ENCODE measurements around the gene TNFRSF13B. TPM values are rescaled to one million over a fixed set of nuclear protein-coding genes. Genes with fewer than 3 reads are reported as not detected.

TNFRSF13B gene
- total RNA-seq, 1 experiment from 2014 or later: not detected

DNA sequence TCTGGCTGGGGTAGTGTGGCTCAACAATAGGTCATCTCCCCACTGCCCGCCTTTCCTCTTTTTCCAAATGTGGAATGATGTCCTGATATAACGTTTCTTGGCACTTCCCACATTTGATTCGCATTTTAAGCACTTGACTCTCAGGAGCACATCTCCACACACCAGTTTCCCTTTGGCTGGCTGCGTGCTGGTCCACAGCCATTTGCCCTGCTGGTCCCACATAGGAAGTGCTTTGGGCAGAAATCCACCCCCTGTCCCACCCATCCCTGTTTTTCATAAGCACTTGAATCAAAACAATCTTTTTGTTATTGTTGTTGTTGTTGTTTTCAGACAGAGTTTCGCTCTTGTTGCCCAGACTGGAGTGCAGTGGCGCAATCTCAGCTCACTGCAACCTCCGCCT, 24.0 kb upstream of the TNFRSF13B start:
- no peaks in the 10 kb centered on the region for H3K27me3 Mint-ChIP-seq (ENCODE audit: unreplicated experiment)
- TF ChIP-seq, protein P1, sequence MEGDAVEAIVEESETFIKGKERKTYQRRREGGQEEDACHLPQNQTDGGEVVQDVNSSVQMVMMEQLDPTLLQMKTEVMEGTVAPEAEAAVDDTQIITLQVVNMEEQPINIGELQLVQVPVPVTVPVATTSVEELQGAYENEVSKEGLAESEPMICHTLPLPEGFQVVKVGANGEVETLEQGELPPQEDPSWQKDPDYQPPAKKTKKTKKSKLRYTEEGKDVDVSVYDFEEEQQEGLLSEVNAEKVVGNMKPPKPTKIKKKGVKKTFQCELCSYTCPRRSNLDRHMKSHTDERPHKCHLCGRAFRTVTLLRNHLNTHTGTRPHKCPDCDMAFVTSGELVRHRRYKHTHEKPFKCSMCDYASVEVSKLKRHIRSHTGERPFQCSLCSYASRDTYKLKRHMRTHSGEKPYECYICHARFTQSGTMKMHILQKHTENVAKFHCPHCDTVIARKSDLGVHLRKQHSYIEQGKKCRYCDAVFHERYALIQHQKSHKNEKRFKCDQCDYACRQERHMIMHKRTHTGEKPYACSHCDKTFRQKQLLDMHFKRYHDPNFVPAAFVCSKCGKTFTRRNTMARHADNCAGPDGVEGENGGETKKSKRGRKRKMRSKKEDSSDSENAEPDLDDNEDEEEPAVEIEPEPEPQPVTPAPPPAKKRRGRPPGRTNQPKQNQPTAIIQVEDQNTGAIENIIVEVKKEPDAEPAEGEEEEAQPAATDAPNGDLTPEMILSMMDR (IDR thresholded peaks at IDR 0.05; ENCODE audit: unreplicated experiment): no peak
- intact Hi-C loops (cut with micrococcal nuclease; ENCODE audit: unreplicated experiment): loop anchor here (5.0 kb wide), 1 partner anchor 316 kb away; no protein-coding TSS in a partner anchor
- H3K4me1 Mint-ChIP-seq (ENCODE audit: low read depth, unreplicated experiment): no peaks in the 10 kb centered on the region
- no peak overlapping the region for H3K27ac Mint-ChIP-seq (ENCODE audit: unreplicated experiment)
- H3K4me3 Mint-ChIP-seq (ENCODE audit: low read depth, unreplicated experiment): no peak overlapping the region
- CTCF ChIA-PET: no interaction called here
- H3K36me3 Mint-ChIP-seq (ENCODE audit: insufficient read depth, unreplicated experiment): no peaks in the 10 kb centered on the region
- peaks cover 2% of the 10 kb centered on the region for H3K9me3 Mint-ChIP-seq (ENCODE audit: low read depth, unreplicated experiment)
- no peak for DNase-seq
- BruUV-seq (replicated peaks): no TSS peak

DNA sequence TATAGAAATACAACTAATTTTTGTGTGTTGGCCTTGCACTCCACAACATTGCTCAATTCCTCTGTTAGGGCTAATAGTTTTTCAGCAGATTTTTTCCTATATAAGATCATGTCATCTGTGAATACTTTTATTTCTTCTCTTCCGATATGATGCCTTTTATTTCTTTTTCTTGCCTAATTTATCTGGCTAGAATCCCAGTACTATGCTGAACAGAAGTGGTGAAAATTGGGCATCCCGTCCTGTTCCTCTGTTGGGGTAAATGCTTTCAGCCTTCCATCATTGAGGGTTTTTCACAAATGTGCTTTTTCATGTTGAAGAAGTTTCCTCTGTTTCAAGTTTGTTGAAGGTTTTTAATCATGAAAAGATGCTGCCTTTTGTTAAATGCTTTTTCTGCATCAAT, 22.7 kb upstream of the TNFRSF13B start:
- DNase-seq: no peak
- Mint-ChIP-seq H3K36me3 (ENCODE audit: insufficient read depth, unreplicated experiment) (no peaks in the 10 kb centered on the region), H3K27ac (ENCODE audit: unreplicated experiment) (no peak overlapping the region), H3K27me3 (ENCODE audit: unreplicated experiment) (no peaks in the 10 kb centered on the region), H3K9me3 (ENCODE audit: low read depth, unreplicated experiment) (peaks cover 2% of the 10 kb centered on the region), H3K4me3 (ENCODE audit: low read depth, unreplicated experiment) (no peak overlapping the region), H3K4me1 (ENCODE audit: low read depth, unreplicated experiment) (peaks cover 1% of the 10 kb centered on the region)
- CTCF ChIA-PET: no interaction called here
- intact Hi-C loops (cut with micrococcal nuclease; ENCODE audit: unreplicated experiment): loop anchor here (5.0 kb wide), 1 partner anchor 318 kb away; no protein-coding TSS in a partner anchor
- BruUV-seq (replicated peaks): no TSS peak
- TF ChIP-seq, protein P1 (IDR thresholded peaks at IDR 0.05; ENCODE audit: unreplicated experiment): no peak

GRCh38 chr17:16991349-16992009, 19.6 kb upstream of the TNFRSF13B start:
- H3K4me3 Mint-ChIP-seq (ENCODE audit: low read depth, unreplicated experiment): no peak overlapping the region
- CTCF ChIA-PET: interaction anchor here (0.6 to 1.0 kb wide), 7 partner anchors 27 to 484 kb away, joined by 3 to 8 read pairs (median 3); no protein-coding TSS in a partner anchor
- no TSS peak for BruUV-seq (replicated peaks)
- H3K27ac Mint-ChIP-seq (ENCODE audit: unreplicated experiment): no peak overlapping the region
- peaks cover 9% of the 10 kb centered on the region for H3K4me1 Mint-ChIP-seq (ENCODE audit: low read depth, unreplicated experiment)
- no peaks in the 10 kb centered on the region for H3K36me3 Mint-ChIP-seq (ENCODE audit: insufficient read depth, unreplicated experiment)
- no peaks in the 10 kb centered on the region for H3K27me3 Mint-ChIP-seq (ENCODE audit: unreplicated experiment)
- intact Hi-C loops (cut with micrococcal nuclease; ENCODE audit: unreplicated experiment): loop anchor here (2.0 kb wide), 1 partner anchor 455 kb away; no protein-coding TSS in a partner anchor
- TF ChIP-seq, protein P1 (IDR thresholded peaks at IDR 0.05; ENCODE audit: unreplicated experiment): peak; percentile 63
- H3K9me3 Mint-ChIP-seq (ENCODE audit: low read depth, unreplicated experiment): peaks cover 2% of the 10 kb centered on the region
- peak; percentile 84 for DNase-seq

- Mint-ChIP-seq H3K4me1 (ENCODE audit: low read depth, unreplicated experiment) (peaks cover 9% of the 10 kb centered on the region), H3K27ac (ENCODE audit: unreplicated experiment) (no peak overlapping the region)
These were observed 18.3 kb upstream of the TNFRSF13B start for GRCh38 chr17:16989953-16990860.

More at GRCh38 chr17:16989953-16990860, 18.3 kb upstream of the TNFRSF13B start:
- CTCF ChIA-PET: no interaction called here
- Mint-ChIP-seq H3K36me3 (ENCODE audit: insufficient read depth, unreplicated experiment) (no peaks in the 10 kb centered on the region), H3K9me3 (ENCODE audit: low read depth, unreplicated experiment) (peaks cover 2% of the 10 kb centered on the region), H3K4me3 (ENCODE audit: low read depth, unreplicated experiment) (no peak overlapping the region), H3K27me3 (ENCODE audit: unreplicated experiment) (no peaks in the 10 kb centered on the region)
- intact Hi-C loops (cut with micrococcal nuclease; ENCODE audit: unreplicated experiment): loop anchor here (2.0 kb wide), 1 partner anchor 453 kb away; no protein-coding TSS in a partner anchor
- TF ChIP-seq, protein P1 (IDR thresholded peaks at IDR 0.05; ENCODE audit: unreplicated experiment): no peak
- no peak for DNase-seq
- BruUV-seq (replicated peaks): no TSS peak
